ENCODE data around the gene DLL3. TPM values are rescaled to one million over a fixed set of nuclear protein-coding genes. Genes with fewer than 3 reads are reported as not detected.
"Not testable (repeated sequence)": the region's sequence is repeated elsewhere in the genome, so short reads cannot be mapped to it uniquely, and the experiment has no call there.

Gene DLL3
- polyA plus RNA-seq, result under 1 TPM in 1 of 2 donors, not detected in 1; 0.04 TPM

- WGBS, 2 donors, result 1 to 2% methylated on average over 40 to 60 of the region's 60 CpGs
- no peak within 1 kb of the TSS for H3K4me3 ChIP-seq (ENCODE audit: low read depth in 1 of 2, low read length in 2 of 2)
- peaks cover 0 to 6% of the 10 kb centered on the region in 2 donors for H3K27me3 ChIP-seq (ENCODE audit: control insufficient read depth in 1 of 2, insufficient read depth in 2 of 2, low read length in 2 of 2)
Measured at GRCh38 chr19:39498798-39499642, at the start of gene DLL3. DLL3 (plus strand) TSS chr19:39498947; CDS start chr19:39498975, 28 bp downstream.

GRCh38 chr19:39449116-39449797 is 49.5 kb upstream of the DLL3 start:
- WGBS, 2 donors, result 75 to 80% methylated on average over 8 of the region's 8 CpGs
- H3K36me3 ChIP-seq (ENCODE audit: control insufficient read depth in 2 of 2, insufficient read depth in 2 of 2, low read length in 1 of 2), result peaks cover 0 to 6% of the 10 kb centered on the region in 2 donors

More at GRCh38 chr19:39498798-39499642, at the start of gene DLL3:
- no peak within 1 kb of the TSS for H3K27ac ChIP-seq (ENCODE audit: low read depth in 2 of 2, low read length in 1 of 2)
- peaks cover 0 to 2% of the 10 kb centered on the region in 2 donors for H3K9me3 ChIP-seq (ENCODE audit: control insufficient read depth in 2 of 2, insufficient read depth in 1 of 2, low read depth in 1 of 2, low read length in 1 of 2)
- peaks cover 3 to 4% of the 10 kb centered on the region in 2 donors for H3K4me1 ChIP-seq (ENCODE audit: control insufficient read depth in 2 of 2, insufficient read depth in 2 of 2, low read length in 1 of 2)
- no peaks in the 10 kb centered on the region for H3K36me3 ChIP-seq (ENCODE audit: control insufficient read depth in 2 of 2, insufficient read depth in 2 of 2, low read length in 1 of 2)

GRCh38 chr19:39451257-39451656 is 47.5 kb upstream of the DLL3 start:
- H3K4me3 ChIP-seq (ENCODE audit: low read depth in 1 of 2, low read length in 2 of 2); H3K27me3 ChIP-seq (ENCODE audit: control insufficient read depth in 1 of 2, insufficient read depth in 2 of 2, low read length in 2 of 2); H3K27ac ChIP-seq (ENCODE audit: low read depth in 2 of 2, low read length in 1 of 2); H3K36me3 ChIP-seq (ENCODE audit: control insufficient read depth in 2 of 2, insufficient read depth in 2 of 2, low read length in 1 of 2); H3K9me3 ChIP-seq (ENCODE audit: control insufficient read depth in 2 of 2, insufficient read depth in 1 of 2, low read depth in 1 of 2, low read length in 1 of 2): not testable (repeated sequence)
- 95 to 96% methylated on average over 8 of the region's 8 CpGs for WGBS, 2 donors
- peaks cover 5 to 12% of the 10 kb centered on the region in 2 donors for H3K4me1 ChIP-seq (ENCODE audit: control insufficient read depth in 2 of 2, insufficient read depth in 2 of 2, low read length in 1 of 2)

More at GRCh38 chr19:39449116-39449797, 49.5 kb upstream of the DLL3 start:
- Histone ChIP-seq H3K27ac (ENCODE audit: low read depth in 2 of 2, low read length in 1 of 2) (no peak overlapping the region), H3K4me3 (ENCODE audit: low read depth in 1 of 2, low read length in 2 of 2) (no peak overlapping the region), H3K4me1 (ENCODE audit: control insufficient read depth in 2 of 2, insufficient read depth in 2 of 2, low read length in 1 of 2) (peaks cover 5 to 12% of the 10 kb centered on the region in 2 donors), H3K9me3 (ENCODE audit: control insufficient read depth in 2 of 2, insufficient read depth in 1 of 2, low read depth in 1 of 2, low read length in 1 of 2) (no peaks in the 10 kb centered on the region), H3K27me3 (ENCODE audit: control insufficient read depth in 1 of 2, insufficient read depth in 2 of 2, low read length in 2 of 2) (no peaks in the 10 kb centered on the region)

- H3K36me3 ChIP-seq (ENCODE audit: control insufficient read depth in 2 of 2, insufficient read depth in 2 of 2, low read length in 1 of 2), result peaks cover 33 to 61% of the 10 kb centered on the region in 2 donors
- H3K4me1 ChIP-seq (ENCODE audit: control insufficient read depth in 2 of 2, insufficient read depth in 2 of 2, low read length in 1 of 2), result no peaks in the 10 kb centered on the region
- no peaks in the 10 kb centered on the region for H3K27me3 ChIP-seq (ENCODE audit: control insufficient read depth in 1 of 2, insufficient read depth in 2 of 2, low read length in 2 of 2)
- no peak overlapping the region for H3K27ac ChIP-seq (ENCODE audit: low read depth in 2 of 2, low read length in 1 of 2)
- 82 to 92% methylated on average over 3 of the region's 3 CpGs for WGBS, 2 donors
- H3K9me3 ChIP-seq (ENCODE audit: control insufficient read depth in 2 of 2, insufficient read depth in 1 of 2, low read depth in 1 of 2, low read length in 1 of 2), result no peaks in the 10 kb centered on the region
- no peak overlapping the region for H3K4me3 ChIP-seq (ENCODE audit: low read depth in 1 of 2, low read length in 2 of 2)
Measured at GRCh38 chr19:39463403-39463802, 35.3 kb upstream of the DLL3 start.

GRCh38 chr19:39465956-39466747 is 32.6 kb upstream of the DLL3 start:
- Histone ChIP-seq H3K27me3 (ENCODE audit: control insufficient read depth in 1 of 2, insufficient read depth in 2 of 2, low read length in 2 of 2) (no peaks in the 10 kb centered on the region), H3K36me3 (ENCODE audit: control insufficient read depth in 2 of 2, insufficient read depth in 2 of 2, low read length in 1 of 2) (peaks cover 30 to 60% of the 10 kb centered on the region in 2 donors), H3K4me3 (ENCODE audit: low read depth in 1 of 2, low read length in 2 of 2) (no peak overlapping the region), H3K9me3 (ENCODE audit: control insufficient read depth in 2 of 2, insufficient read depth in 1 of 2, low read depth in 1 of 2, low read length in 1 of 2) (no peaks in the 10 kb centered on the region), H3K4me1 (ENCODE audit: control insufficient read depth in 2 of 2, insufficient read depth in 2 of 2, low read length in 1 of 2) (no peaks in the 10 kb centered on the region), H3K27ac (ENCODE audit: low read depth in 2 of 2, low read length in 1 of 2) (no peak overlapping the region)
- WGBS, 2 donors, result 93 to 95% methylated on average over 18 of the region's 18 CpGs

GRCh38 chr19:39467941-39468340 is 30.8 kb upstream of the DLL3 start:
- Histone ChIP-seq H3K27me3 (ENCODE audit: control insufficient read depth in 1 of 2, insufficient read depth in 2 of 2, low read length in 2 of 2) (no peaks in the 10 kb centered on the region), H3K4me3 (ENCODE audit: low read depth in 1 of 2, low read length in 2 of 2) (no peak overlapping the region), H3K4me1 (ENCODE audit: control insufficient read depth in 2 of 2, insufficient read depth in 2 of 2, low read length in 1 of 2) (no peaks in the 10 kb centered on the region), H3K27ac (ENCODE audit: low read depth in 2 of 2, low read length in 1 of 2) (no peak overlapping the region), H3K9me3 (ENCODE audit: control insufficient read depth in 2 of 2, insufficient read depth in 1 of 2, low read depth in 1 of 2, low read length in 1 of 2) (no peaks in the 10 kb centered on the region), H3K36me3 (ENCODE audit: control insufficient read depth in 2 of 2, insufficient read depth in 2 of 2, low read length in 1 of 2) (peaks cover 44 to 74% of the 10 kb centered on the region in 2 donors)
- 95 to 96% methylated on average over 7 of the region's 7 CpGs for WGBS, 2 donors

- no peaks in the 10 kb centered on the region for H3K9me3 ChIP-seq (ENCODE audit: control insufficient read depth in 2 of 2, insufficient read depth in 1 of 2, low read depth in 1 of 2, low read length in 1 of 2)
- peaks cover 50 to 85% of the 10 kb centered on the region in 2 donors for H3K36me3 ChIP-seq (ENCODE audit: control insufficient read depth in 2 of 2, insufficient read depth in 2 of 2, low read length in 1 of 2)
- H3K27me3 ChIP-seq (ENCODE audit: control insufficient read depth in 1 of 2, insufficient read depth in 2 of 2, low read length in 2 of 2), result no peaks in the 10 kb centered on the region
- H3K27ac ChIP-seq (ENCODE audit: low read depth in 2 of 2, low read length in 1 of 2), result no peak overlapping the region
- 90% methylated on average over 11 of the region's 11 CpGs for WGBS, 2 donors
- H3K4me1 ChIP-seq (ENCODE audit: control insufficient read depth in 2 of 2, insufficient read depth in 2 of 2, low read length in 1 of 2), result no peaks in the 10 kb centered on the region
- H3K4me3 ChIP-seq (ENCODE audit: low read depth in 1 of 2, low read length in 2 of 2), result no peak overlapping the region
Measured at GRCh38 chr19:39469036-39469435, 29.7 kb upstream of the DLL3 start.

- Histone ChIP-seq H3K4me1 (ENCODE audit: control insufficient read depth in 2 of 2, insufficient read depth in 2 of 2, low read length in 1 of 2) (no peaks in the 10 kb centered on the region), H3K27me3 (ENCODE audit: control insufficient read depth in 1 of 2, insufficient read depth in 2 of 2, low read length in 2 of 2) (no peaks in the 10 kb centered on the region), H3K9me3 (ENCODE audit: control insufficient read depth in 2 of 2, insufficient read depth in 1 of 2, low read depth in 1 of 2, low read length in 1 of 2) (no peaks in the 10 kb centered on the region), H3K27ac (ENCODE audit: low read depth in 2 of 2, low read length in 1 of 2) (no peak overlapping the region), H3K36me3 (ENCODE audit: control insufficient read depth in 2 of 2, insufficient read depth in 2 of 2, low read length in 1 of 2) (peaks cover 52 to 90% of the 10 kb centered on the region in 2 donors), H3K4me3 (ENCODE audit: low read depth in 1 of 2, low read length in 2 of 2) (no peak overlapping the region)
- 86 to 88% methylated on average over 6 of the region's 6 CpGs for WGBS, 2 donors
Measured at GRCh38 chr19:39469567-39469966, 29.2 kb upstream of the DLL3 start.

- peaks cover 49 to 91% of the 10 kb centered on the region in 2 donors for H3K36me3 ChIP-seq (ENCODE audit: control insufficient read depth in 2 of 2, insufficient read depth in 2 of 2, low read length in 1 of 2)
- 84 to 85% methylated on average over 7 of the region's 7 CpGs for WGBS, 2 donors
- no peaks in the 10 kb centered on the region for H3K27me3 ChIP-seq (ENCODE audit: control insufficient read depth in 1 of 2, insufficient read depth in 2 of 2, low read length in 2 of 2)
- H3K4me3 ChIP-seq (ENCODE audit: low read depth in 1 of 2, low read length in 2 of 2), result no peak overlapping the region
- H3K27ac ChIP-seq (ENCODE audit: low read depth in 2 of 2, low read length in 1 of 2), result no peak overlapping the region
- H3K4me1 ChIP-seq (ENCODE audit: control insufficient read depth in 2 of 2, insufficient read depth in 2 of 2, low read length in 1 of 2), result no peaks in the 10 kb centered on the region
- H3K9me3 ChIP-seq (ENCODE audit: control insufficient read depth in 2 of 2, insufficient read depth in 1 of 2, low read depth in 1 of 2, low read length in 1 of 2), result no peaks in the 10 kb centered on the region
Measured at GRCh38 chr19:39470724-39471339, 27.9 kb upstream of the DLL3 start.

Data from esophagus (tissue), 2 donors.